Choroid plexus epithelial cell (primary cell): ENCODE measurements around the gene DCDC2.
"Not testable (repeated sequence)": the region's sequence is repeated elsewhere in the genome, so short reads cannot be mapped to it uniquely, and the experiment has no call there.

Source experiments
- DNase-seq: peaks from one replicate; pipeline ENCODE4 v3.0.0-alpha.2; 2010; ENCODE audit warnings: low read depth
- H3K4me3 ChIP-seq: 2 replicates; pipeline ENCODE4 v1.5.1; 2011; ENCODE audit warnings: low read depth, mild to moderate bottlenecking, control low read depth, low read length, moderate library complexity
- CTCF ChIP-seq: conservative IDR thresholded peaks from 2 replicates; pipeline ENCODE4 v1.5.1; 2011; ENCODE audit warnings: low read depth, mild to moderate bottlenecking, control low read depth, inconsistent platforms, low read length, moderate library complexity

DCDC2 gene

GRCh38 chr6:24146871-24147270 lies 211.0 kb downstream of the DCDC2 start:
- DNase-seq, result no peak
- H3K4me3 ChIP-seq, result no peak overlapping the region
- no peak for TF ChIP-seq CTCF

- H3K4me3 ChIP-seq, result no peak overlapping the region
- DNase-seq, result no peak
- TF ChIP-seq CTCF, result no peak
These were observed 212.1 kb downstream of the DCDC2 start for GRCh38 chr6:24145690-24146131.

- not testable (repeated sequence) for H3K4me3 ChIP-seq, DNase-seq
These were observed 215.1 kb downstream of the DCDC2 start for GRCh38 chr6:24142733-24143132.

- H3K4me3 ChIP-seq, result no peak overlapping the region
- no peak for TF ChIP-seq CTCF
- DNase-seq, result no peak
These were observed 217.3 kb downstream of the DCDC2 start for GRCh38 chr6:24140591-24140990.

- H3K4me3 ChIP-seq, result no peak overlapping the region
- DNase-seq, result no peak
- TF ChIP-seq CTCF, result no peak
These were observed 218.2 kb downstream of the DCDC2 start for GRCh38 chr6:24139639-24140038.

- TF ChIP-seq CTCF, result no peak
- no peak overlapping the region for H3K4me3 ChIP-seq
- no peak for DNase-seq
These were observed 218.8 kb downstream of the DCDC2 start for GRCh38 chr6:24139080-24139479.

GRCh38 chr6:24131751-24132150 lies 226.1 kb downstream of the DCDC2 start:
- no peak for DNase-seq
- TF ChIP-seq CTCF, result no peak
- H3K4me3 ChIP-seq, result no peak overlapping the region

GRCh38 chr6:24127316-24127715 lies 230.5 kb downstream of the DCDC2 start:
- no peak for DNase-seq
- TF ChIP-seq CTCF, result no peak
- no peak overlapping the region for H3K4me3 ChIP-seq
